Hepatocyte (in vitro differentiated cells): Measurements from ENCODE around the gene DCC.

Experiments used
- EZH2 ChIP-seq: fragments of 200-600 bp; sonication (generic); IDR thresholded peaks from 2 replicates; pipeline ENCODE4 v1.6.1; 2016; ENCODE audit warnings: antibody characterized with exemption, mild to moderate bottlenecking, borderline replicate concordance
- EZH2phosphoT487 ChIP-seq: fragments of 200-600 bp; sonication (generic); IDR thresholded peaks from one replicate; pipeline ENCODE4 v1.6.1; 2018; ENCODE audit warnings: antibody characterized with exemption, mild to moderate bottlenecking, low read depth, moderate library complexity; ENCODE audit not compliant: unreplicated experiment, severe bottlenecking
- TF ChIP-seq, protein P1 (sequence below): fragments of 200-600 bp; sonication (generic); IDR thresholded peaks from 2 replicates; pipeline ENCODE4 v1.5.1; 2016; ENCODE audit warnings: antibody characterized with exemption, mild to moderate bottlenecking; ENCODE audit not compliant: poor library complexity

DNA sequence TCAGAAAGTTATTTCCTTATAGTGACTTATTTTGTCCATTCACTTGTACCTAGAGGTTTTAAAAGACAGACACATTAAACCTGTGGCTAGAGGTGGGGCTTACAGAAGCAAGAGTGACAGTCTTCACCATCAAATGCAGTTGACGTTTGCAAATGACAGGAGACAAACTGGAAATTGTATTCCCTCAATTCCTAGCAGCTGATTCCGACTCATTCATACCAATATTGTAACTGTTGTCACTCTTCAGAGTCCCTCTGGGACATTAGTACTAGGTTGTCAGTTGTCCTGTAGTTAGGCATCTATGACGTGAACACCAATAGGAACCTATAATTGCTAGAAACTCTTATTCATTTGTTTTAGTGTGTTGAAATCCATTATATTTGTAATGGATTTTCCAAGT is 794.7 kb downstream of the DCC start:
- TF ChIP-seq, protein P1, sequence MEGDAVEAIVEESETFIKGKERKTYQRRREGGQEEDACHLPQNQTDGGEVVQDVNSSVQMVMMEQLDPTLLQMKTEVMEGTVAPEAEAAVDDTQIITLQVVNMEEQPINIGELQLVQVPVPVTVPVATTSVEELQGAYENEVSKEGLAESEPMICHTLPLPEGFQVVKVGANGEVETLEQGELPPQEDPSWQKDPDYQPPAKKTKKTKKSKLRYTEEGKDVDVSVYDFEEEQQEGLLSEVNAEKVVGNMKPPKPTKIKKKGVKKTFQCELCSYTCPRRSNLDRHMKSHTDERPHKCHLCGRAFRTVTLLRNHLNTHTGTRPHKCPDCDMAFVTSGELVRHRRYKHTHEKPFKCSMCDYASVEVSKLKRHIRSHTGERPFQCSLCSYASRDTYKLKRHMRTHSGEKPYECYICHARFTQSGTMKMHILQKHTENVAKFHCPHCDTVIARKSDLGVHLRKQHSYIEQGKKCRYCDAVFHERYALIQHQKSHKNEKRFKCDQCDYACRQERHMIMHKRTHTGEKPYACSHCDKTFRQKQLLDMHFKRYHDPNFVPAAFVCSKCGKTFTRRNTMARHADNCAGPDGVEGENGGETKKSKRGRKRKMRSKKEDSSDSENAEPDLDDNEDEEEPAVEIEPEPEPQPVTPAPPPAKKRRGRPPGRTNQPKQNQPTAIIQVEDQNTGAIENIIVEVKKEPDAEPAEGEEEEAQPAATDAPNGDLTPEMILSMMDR: no peak
- no peak for TF ChIP-seq EZH2
- TF ChIP-seq EZH2phosphoT487: no peak
